Lower leg skin (tissue), 4 donors: ENCODE measurements around the gene MYL6. TPM values are rescaled to one million over a fixed set of nuclear protein-coding genes. Genes with fewer than 3 reads are reported as not detected.

Source experiments
- DNase-seq, 2 donors: peaks; one replicate each; pipeline ENCODE4 v3.0.0-alpha.2; 2019; ENCODE audit warnings: low spot score in 2 of 2
- H3K4me3 ChIP-seq: fragments of 200-600 bp; sonication (generic); 2 replicates; pipeline ENCODE4 v1.5.1; 2017; ENCODE audit warnings: mild to moderate bottlenecking, low read depth; ENCODE audit not compliant: poor library complexity, severe bottlenecking
- POLR2A ChIP-seq, 2 donors: fragments of 450-650 bp; IDR thresholded peaks; one replicate each; pipeline ENCODE4 v1.6.1; 2016 to 2017; ENCODE audit warnings: antibody characterized with exemption in 2 of 2, mild to moderate bottlenecking in 1 of 2, moderate library complexity in 1 of 2
- WGBS, 2 donors: methylation state at CpG; one replicate each; pipeline ENCODE4 v1.1.5; 2018; 5-methylcytosine and 5-hydroxymethylcytosine counted together
- intact Hi-C: fragments of 100-400 bp; cut with DNase I; formaldehyde crosslinking; loops from one replicate; pipeline ENCODE4 v1.15.0; 2023; ENCODE audit warnings: low total_unique reads
- total RNA-seq, 4 donors: library from RNA; depleted of rRNA; stranded (reverse); fragments of >200 nt; gene quantifications; one replicate each; pipeline ENCODE4 v1.1.0, GENCODE V29; 2016
- TF ChIP-seq, protein P1 (sequence below), 3 donors: fragments of 450-650 bp; IDR thresholded peaks; one replicate each; pipeline ENCODE4 v1.5.1; 2016; ENCODE audit warnings: antibody characterized with exemption in 3 of 3, mild to moderate bottlenecking in 3 of 3, moderate library complexity in 2 of 3

MYL6 gene
- total RNA-seq, 4 donors from 2014 or later: 700 to 1,156 (median 824) TPM

DNA sequence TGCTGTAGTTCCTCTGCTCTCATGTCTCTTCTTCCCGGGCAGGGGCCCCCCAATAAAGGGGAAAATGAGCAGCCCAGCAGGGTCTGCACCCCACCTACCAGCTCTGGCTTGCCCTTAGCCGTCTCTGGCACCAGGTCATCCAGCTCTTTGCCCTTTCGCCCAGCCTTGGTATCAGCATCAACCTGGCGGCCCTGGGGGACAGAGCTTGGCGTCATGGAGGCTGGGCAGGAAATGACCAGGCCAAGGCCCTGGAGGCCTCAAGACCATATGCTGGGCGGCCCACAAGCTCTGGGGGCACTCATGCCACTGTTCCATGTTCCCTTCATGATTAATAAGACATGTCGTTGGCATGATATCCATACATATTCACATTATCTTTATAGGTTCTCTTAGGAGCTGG is 14.7 kb downstream of the MYL6 start:
- H3K4me3 ChIP-seq: no peak overlapping the region
- TF ChIP-seq, protein P1, sequence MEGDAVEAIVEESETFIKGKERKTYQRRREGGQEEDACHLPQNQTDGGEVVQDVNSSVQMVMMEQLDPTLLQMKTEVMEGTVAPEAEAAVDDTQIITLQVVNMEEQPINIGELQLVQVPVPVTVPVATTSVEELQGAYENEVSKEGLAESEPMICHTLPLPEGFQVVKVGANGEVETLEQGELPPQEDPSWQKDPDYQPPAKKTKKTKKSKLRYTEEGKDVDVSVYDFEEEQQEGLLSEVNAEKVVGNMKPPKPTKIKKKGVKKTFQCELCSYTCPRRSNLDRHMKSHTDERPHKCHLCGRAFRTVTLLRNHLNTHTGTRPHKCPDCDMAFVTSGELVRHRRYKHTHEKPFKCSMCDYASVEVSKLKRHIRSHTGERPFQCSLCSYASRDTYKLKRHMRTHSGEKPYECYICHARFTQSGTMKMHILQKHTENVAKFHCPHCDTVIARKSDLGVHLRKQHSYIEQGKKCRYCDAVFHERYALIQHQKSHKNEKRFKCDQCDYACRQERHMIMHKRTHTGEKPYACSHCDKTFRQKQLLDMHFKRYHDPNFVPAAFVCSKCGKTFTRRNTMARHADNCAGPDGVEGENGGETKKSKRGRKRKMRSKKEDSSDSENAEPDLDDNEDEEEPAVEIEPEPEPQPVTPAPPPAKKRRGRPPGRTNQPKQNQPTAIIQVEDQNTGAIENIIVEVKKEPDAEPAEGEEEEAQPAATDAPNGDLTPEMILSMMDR (IDR thresholded peaks at IDR 0.05): no peak
- TF ChIP-seq POLR2A (IDR thresholded peaks at IDR 0.05): no peak
- no peak for DNase-seq
- WGBS, 2 donors: 92 to 93% methylated on average over 5 to 7 of the region's 7 CpGs
- intact Hi-C loops: no loop called here

DNA sequence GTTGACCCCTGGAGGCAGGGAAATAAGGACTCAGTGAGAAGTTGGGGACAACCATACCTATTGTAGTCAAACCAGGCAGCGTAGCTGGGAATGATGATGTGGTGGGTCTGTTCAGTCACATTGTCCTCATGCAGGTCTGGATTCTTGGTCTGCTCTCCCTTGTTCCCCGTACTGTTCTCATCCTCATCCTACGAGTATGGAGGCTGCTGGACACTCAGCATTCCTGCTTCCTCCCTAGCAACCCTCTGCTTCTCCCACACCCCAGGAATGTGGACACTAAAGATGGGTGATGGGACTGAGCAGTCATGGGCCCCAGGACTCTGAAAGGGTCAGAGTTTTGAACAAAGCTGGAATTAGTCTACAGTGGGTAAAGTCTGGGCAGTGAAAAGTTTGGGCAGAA is 20.2 kb downstream of the MYL6 start:
- no peak for TF ChIP-seq POLR2A (IDR thresholded peaks at IDR 0.05)
- TF ChIP-seq, protein P1 (IDR thresholded peaks at IDR 0.05): no peak
- WGBS, 2 donors: 92% methylated on average over 3 of the region's 3 CpGs
- intact Hi-C loops: no loop called here

GRCh38 chr12:56186957-56187356 is 28.8 kb downstream of the MYL6 start:
- intact Hi-C loops: loop anchor here (5.0 kb wide), 1 partner anchor 60 kb away; the partner anchor contains the start of gene ESYT1
- TF ChIP-seq, protein P1 (IDR thresholded peaks at IDR 0.05): no peak
- 46 to 48% methylated on average over 2 of the region's 2 CpGs for WGBS, 2 donors

More for the DNA sequence above, 20.2 kb downstream of the MYL6 start:
- no peak overlapping the region for H3K4me3 ChIP-seq
- no peak for DNase-seq

GRCh38 chr12:56188131-56188777 is 30.1 kb downstream of the MYL6 start:
- no peak for DNase-seq
- peak overlapping the region; percentile 85 for H3K4me3 ChIP-seq
- TF ChIP-seq, protein P1 (IDR thresholded peaks at IDR 0.05): no peak
- no peak for TF ChIP-seq POLR2A (IDR thresholded peaks at IDR 0.05)
- intact Hi-C loops: loop anchor here (5.0 kb wide), 1 partner anchor 61 kb away; the partner anchor contains the start of gene ESYT1
- WGBS, 2 donors: 7 to 11% methylated on average over 10 of the region's 10 CpGs

More at GRCh38 chr12:56186957-56187356, 28.8 kb downstream of the MYL6 start:
- H3K4me3 ChIP-seq: no peak overlapping the region
- no peak for DNase-seq

GRCh38 chr12:56188778-56189098 is 30.6 kb downstream of the MYL6 start:
- WGBS, 2 donors: 1% methylated on average over 15 to 16 of the region's 17 CpGs
- intact Hi-C loops: loop anchor here (5.0 kb wide), 1 partner anchor 61 kb away; the partner anchor contains the start of gene ESYT1
- no peak for DNase-seq
- TF ChIP-seq, protein P1 (IDR thresholded peaks at IDR 0.05): no peak
- no peak for TF ChIP-seq POLR2A (IDR thresholded peaks at IDR 0.05)
- peak overlapping the region; percentile 85 for H3K4me3 ChIP-seq
